Measurements from ENCODE around the gene CISH. TPM values are rescaled to one million over a fixed set of nuclear protein-coding genes. Genes with fewer than 3 reads are reported as not detected.

Gene CISH
- total and polyA plus RNA-seq, 9 of the 15 experiments (the other 6 are each of a cell fraction or from before 2014, with no cell fraction given), result 1.7 to 47.7 (median 18.3) TPM

GRCh38 chr3:50600141-50600753, 11.3 kb downstream of the CISH start (continued):
- TF ChIP-seq MGA (IDR thresholded peaks at IDR 0.05) (no peak), ZNF592 (IDR thresholded peaks at IDR 0.05) (peak; percentile 64), CTBP1 (IDR thresholded peaks at IDR 0.05; ENCODE audit: borderline replicate concordance) (peak; percentile 17; the same call in 1 of the 2 replicates), RNF2 (IDR thresholded peaks at IDR 0.05) (peak; percentile 18; the same call in 1 of the 2 replicates), RUNX1 (IDR thresholded peaks at IDR 0.05; ENCODE audit: low read depth) (0 out of 2 replicates have a peak, but pooled peaks have one; percentile 30), BACH1 (tag; IDR thresholded peaks at IDR 0.05) (no peak), PATZ1 (CRISPR knock-in tag; IDR thresholded peaks at IDR 0.05; ENCODE audit: borderline replicate concordance) (no peak), ARID2 (IDR thresholded peaks at IDR 0.05) (no peak), MEF2A (IDR thresholded peaks at IDR 0.05; ENCODE audit: control insufficient read depth, low read depth, low read length) (no peak), ZNF766 (CRISPR knock-in tag; conservative IDR thresholded peaks at IDR 0.05) (no peak)

Measured in K562 (cell line).